Measurements from ENCODE around the gene WDR31.

Gene WDR31

DNA sequence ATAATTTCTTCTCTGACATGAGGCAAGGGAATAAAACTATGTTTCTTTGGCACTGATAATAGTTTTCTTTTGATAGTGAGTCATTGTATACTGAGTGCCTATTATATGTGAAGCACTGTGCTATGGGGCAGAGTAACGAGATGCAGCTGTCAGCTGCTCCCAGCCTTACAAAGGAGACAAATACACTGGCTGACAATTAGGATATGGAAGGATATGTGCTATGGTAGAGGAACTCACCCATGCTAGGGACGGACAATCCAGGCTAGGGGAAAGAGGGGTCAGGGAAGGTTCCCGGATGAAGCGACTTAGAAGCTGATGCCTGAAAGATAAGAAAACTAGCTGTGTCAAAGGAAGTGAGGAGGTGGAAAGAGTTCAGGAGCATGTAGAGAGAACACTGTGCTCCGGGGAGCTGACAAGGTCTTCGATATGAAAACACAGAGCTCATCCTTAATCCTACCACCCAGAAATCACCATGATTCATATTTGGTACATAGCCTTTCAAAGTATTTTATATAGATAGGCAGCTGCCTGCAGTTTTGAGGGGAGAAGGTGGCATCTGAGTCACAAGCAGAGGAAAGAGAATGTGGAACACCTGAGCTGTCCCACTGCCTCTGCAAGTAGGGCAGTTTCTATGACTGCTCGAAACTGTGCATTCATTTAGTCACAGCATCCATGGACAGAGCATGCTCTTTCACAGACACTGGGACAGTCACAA lies 21.4 kb upstream of the WDR31 start:
- no peak for TF ChIP-seq JUND (IDR thresholded peaks at IDR 0.05; ENCODE audit: low read depth)
- no peak for DNase-seq (ENCODE audit: low read depth in 1 of 2, low spot score in 1 of 2)
- in situ Hi-C loops (cut with HindIII; ENCODE audit: low pct_unique_long_range_greater_than_20kb, low sequenced_read_pairs): no loop called here

DNA sequence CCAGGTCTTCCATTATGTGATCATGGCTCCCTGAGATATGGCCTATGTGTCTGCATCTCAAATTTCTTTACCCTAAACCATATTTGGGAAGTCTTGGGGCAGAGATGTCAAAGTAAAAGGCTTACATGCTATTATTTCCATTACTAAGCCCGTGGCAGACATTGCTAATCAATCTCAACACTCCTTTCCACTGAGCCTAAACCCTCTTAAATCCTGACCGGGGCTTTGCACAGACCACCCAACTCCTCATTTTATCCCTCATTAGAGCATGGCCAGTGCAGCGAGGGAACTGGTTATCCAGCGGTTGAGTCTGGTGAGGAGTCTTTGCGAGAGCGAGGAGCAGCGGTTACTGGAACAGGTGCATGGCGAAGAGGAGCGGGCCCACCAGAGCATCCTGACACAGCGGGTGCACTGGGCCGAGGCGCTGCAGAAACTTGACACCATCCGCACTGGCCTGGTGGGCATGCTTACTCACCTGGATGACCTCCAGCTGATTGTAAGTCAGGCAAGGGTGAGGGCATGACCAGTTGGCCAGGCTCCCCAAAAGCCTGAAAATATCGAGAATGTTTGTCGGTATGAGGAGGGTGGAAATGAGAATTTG lies 20.3 kb upstream of the WDR31 start:
- no peak for DNase-seq (ENCODE audit: low read depth in 1 of 2, low spot score in 1 of 2)
- in situ Hi-C loops (cut with HindIII; ENCODE audit: low pct_unique_long_range_greater_than_20kb, low sequenced_read_pairs): no loop called here
- TF ChIP-seq JUND (IDR thresholded peaks at IDR 0.05; ENCODE audit: low read depth): no peak

DNA sequence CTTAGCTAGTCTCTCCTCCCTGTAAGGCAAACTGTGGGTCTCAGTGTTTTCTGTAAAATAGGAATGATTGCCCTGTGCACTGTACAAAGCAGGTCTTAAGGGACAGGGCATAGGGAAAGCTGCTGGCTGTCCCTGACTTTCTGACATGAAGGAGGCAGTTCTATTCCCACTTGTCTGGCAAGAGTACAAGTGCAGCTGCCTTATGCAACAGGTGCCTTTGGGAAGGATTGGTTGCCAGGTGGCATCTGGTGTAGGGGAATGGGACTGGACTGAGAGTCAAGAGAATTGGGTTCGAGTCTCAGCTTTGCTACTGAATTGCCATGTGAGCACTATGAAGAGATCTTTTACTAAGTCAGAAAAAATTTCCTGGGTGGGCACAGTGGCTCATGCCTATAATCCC lies 19.3 kb upstream of the WDR31 start:
- no peak for DNase-seq (ENCODE audit: low read depth in 1 of 2, low spot score in 1 of 2)
- in situ Hi-C loops (cut with HindIII; ENCODE audit: low pct_unique_long_range_greater_than_20kb, low sequenced_read_pairs): no loop called here

DNA sequence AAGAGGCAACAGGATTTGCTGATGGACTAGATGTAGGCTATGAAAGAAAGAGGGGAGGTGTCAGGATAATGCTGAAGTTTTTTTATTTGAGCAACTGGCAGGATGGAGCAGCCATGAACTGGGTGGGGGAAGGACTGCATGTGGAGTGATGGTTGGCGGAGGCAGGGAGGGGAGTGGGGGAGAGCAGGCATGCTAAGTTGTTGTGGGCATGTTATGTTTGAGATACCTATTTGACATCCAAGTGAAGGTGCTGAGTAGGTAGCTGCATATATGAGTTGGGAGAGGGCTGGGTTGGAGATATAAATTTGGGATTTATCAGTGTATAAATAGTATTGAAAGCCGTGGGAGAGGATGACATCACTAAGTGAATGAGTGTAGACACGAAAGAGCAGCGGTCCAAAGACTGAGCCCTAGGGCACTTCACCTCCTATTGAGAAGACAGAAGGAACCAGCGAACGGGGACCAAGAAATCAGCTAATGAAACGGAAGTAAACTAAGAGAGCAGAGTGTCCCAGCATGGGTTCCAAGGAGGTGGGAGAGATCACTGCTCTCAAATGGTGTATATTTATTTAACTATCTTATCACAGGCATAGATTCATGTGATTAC lies 16.7 kb upstream of the WDR31 start:
- in situ Hi-C loops (cut with HindIII; ENCODE audit: low pct_unique_long_range_greater_than_20kb, low sequenced_read_pairs): no loop called here
- no peak for TF ChIP-seq JUND (IDR thresholded peaks at IDR 0.05; ENCODE audit: low read depth)
- no peak for DNase-seq (ENCODE audit: low read depth in 1 of 2, low spot score in 1 of 2)

More for the DNA sequence above, 19.3 kb upstream of the WDR31 start:
- no peak for TF ChIP-seq JUND (IDR thresholded peaks at IDR 0.05; ENCODE audit: low read depth)

DNA sequence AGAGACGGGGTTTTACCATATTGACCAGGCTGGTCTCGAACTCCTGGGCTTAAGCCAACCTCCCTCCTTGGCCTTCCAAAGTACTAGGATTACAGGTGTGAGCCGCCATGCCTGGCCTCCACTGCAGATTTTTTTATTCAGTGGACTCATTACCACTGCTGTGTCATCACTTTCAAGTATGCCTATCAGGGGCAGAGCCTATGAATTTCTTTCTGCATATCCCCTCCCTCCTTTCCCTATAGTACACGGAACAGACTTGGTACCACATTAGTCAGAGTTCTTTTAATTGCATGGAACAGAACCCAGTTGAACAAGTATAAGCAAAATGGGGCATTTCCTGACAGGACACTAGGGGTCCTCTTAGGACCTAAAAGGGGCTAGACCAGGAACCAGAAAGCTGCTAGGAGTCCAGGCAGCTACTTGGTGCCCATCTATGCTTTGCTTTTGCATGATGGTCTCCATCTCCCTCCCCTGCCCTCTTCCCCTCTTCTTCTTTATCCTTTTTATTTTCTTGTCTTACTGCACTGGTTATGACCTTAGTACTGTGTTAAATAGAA lies 15.0 kb upstream of the WDR31 start:
- TF ChIP-seq JUND (IDR thresholded peaks at IDR 0.05; ENCODE audit: low read depth): no peak
- DNase-seq (ENCODE audit: low read depth in 1 of 2, low spot score in 1 of 2): peak in 1 of 2 experiments; percentile 41
- in situ Hi-C loops (cut with HindIII; ENCODE audit: low pct_unique_long_range_greater_than_20kb, low sequenced_read_pairs): no loop called here

DNA sequence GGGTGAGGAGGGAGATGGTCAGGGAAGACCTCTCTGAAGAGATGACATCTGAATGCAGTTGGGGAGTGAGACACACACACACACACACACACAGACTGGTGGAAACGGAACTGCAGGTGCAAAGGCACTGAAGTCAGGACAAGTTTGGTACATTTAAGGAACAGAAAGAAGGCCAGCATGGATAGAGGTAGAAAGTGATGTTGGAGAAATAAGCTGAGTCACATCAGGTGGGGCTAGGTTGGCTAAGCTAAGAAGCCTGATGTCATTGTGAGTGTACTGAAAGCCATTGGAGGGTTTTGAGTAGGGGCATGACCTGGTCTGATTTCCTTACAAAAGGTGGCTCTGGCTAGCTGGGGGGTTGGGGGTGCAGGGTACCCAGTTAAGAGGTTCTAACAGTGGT lies 12.3 kb upstream of the WDR31 start:
- in situ Hi-C loops (cut with HindIII; ENCODE audit: low pct_unique_long_range_greater_than_20kb, low sequenced_read_pairs): no loop called here
- DNase-seq (ENCODE audit: low read depth in 1 of 2, low spot score in 1 of 2): no peak
- TF ChIP-seq JUND (IDR thresholded peaks at IDR 0.05; ENCODE audit: low read depth): no peak

DNA sequence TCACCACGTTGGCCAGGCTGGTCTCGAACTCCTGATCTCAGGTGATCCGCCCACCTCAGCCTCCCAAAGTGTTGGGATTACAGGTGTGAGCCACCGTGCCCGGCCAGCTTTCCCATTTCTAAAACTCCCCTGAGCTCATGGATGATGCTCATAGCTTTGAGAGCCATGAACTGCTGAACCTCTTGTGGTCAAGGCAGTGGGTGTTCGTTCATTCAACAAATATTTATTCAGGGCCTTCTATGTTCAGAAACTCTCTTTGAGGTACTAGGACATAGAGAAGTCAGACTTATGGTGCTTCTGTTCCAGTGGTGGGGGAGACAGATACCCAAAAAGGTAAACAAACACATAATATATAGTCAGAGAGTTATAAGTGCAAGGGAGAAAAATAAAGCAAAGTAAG lies 11.9 kb upstream of the WDR31 start:
- in situ Hi-C loops (cut with HindIII; ENCODE audit: low pct_unique_long_range_greater_than_20kb, low sequenced_read_pairs): no loop called here
- DNase-seq (ENCODE audit: low read depth in 1 of 2, low spot score in 1 of 2): peak in 1 of 2 experiments; percentile 44
- no peak for TF ChIP-seq JUND (IDR thresholded peaks at IDR 0.05; ENCODE audit: low read depth)

DNA sequence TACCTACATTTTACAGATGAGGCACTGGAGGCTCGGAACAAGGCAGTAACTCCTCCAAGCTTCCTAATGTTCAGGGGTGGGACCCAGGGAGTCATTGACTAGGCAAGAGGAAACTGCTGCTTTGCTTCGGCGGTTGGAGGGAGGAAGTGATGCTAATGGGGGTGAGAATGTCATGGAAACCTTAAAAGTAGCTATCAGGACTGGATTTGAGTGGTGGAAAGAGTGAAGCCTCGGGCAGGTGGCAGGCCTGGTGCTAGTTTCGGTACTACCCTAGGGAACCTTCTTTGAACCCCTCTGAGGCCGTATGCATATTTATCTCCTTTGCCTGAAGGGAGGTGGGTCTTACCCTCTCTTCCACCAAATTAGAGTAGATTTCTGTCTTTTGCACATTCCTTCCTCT lies 10.9 kb upstream of the WDR31 start:
- in situ Hi-C loops (cut with HindIII; ENCODE audit: low pct_unique_long_range_greater_than_20kb, low sequenced_read_pairs): no loop called here
- DNase-seq (ENCODE audit: low read depth in 1 of 2, low spot score in 1 of 2): no peak
- TF ChIP-seq JUND (IDR thresholded peaks at IDR 0.05; ENCODE audit: low read depth): no peak

DNA sequence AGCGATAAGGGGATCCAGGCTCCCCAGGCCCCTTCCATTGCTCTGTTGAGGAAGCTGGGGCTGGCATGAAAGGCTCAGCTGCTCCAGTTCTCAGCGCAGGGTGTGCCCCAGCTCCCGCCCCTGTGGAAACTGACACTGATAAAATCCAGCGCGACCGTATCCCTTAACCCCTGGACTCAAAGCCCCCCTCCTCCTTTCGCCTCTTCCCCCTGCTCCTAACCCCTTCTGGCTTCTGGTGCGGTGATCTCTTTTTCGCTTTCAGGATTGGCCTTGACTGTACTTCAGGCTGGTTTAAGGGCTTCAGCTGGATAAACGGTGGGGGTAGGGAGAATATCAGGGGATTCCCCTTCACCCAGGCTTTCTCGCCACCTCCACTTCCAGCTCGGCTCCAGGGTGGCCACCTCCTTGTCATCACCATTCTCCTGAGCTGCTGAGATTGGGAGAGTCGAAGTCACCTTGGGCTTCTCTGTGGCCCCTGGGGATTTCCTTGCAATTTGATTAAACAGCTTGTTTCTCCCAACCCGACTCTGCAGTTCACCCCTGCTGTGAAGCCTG lies 10.1 kb upstream of the WDR31 start:
- in situ Hi-C loops (cut with HindIII; ENCODE audit: low pct_unique_long_range_greater_than_20kb, low sequenced_read_pairs): no loop called here
- no peak for DNase-seq (ENCODE audit: low read depth in 1 of 2, low spot score in 1 of 2)

DNA sequence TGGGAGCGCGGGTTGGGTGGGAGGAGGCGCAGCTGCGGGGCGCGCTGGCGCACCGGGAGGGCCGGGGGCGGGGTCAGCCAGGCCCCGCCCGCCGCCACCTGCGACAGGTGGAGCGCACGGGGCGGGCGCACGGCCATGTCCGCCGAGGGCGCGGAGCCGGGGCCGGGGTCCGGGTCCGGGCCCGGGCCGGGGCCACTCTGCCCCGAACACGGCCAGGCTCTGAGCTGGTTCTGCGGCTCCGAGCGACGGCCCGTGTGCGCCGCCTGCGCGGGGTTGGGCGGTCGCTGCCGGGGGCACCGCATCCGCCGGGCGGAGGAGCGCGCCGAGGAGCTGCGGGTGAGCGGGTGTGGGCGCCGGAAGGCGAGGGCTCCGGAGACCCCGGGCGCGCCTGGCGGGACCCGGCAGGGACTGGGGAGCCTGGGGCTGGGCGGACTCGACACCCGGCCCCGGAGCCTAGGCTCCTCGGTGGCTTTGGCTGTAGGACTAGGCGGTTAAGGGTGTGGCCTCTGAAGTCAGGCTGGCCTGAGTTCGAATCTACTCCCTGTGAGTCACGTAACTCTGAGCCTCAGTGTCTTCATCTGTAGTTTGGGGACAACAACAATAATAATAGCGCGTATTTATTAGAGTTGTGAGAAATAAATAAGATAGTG lies 9.5 kb upstream of the WDR31 start, which contains the start of gene BSPRY:
BSPRY (plus strand) TSS at position 97 of the 650 bp plus-strand sequence; CDS start at position 136, 39 bp downstream.
- peak; percentile 74 to 86 for DNase-seq (ENCODE audit: low read depth in 1 of 2, low spot score in 1 of 2)
- in situ Hi-C loops (cut with HindIII; ENCODE audit: low pct_unique_long_range_greater_than_20kb, low sequenced_read_pairs): no loop called here
- TF ChIP-seq JUND (IDR thresholded peaks at IDR 0.05; ENCODE audit: low read depth): no peak

More for the DNA sequence above, 10.1 kb upstream of the WDR31 start:
- no peak for TF ChIP-seq JUND (IDR thresholded peaks at IDR 0.05; ENCODE audit: low read depth)

DNA sequence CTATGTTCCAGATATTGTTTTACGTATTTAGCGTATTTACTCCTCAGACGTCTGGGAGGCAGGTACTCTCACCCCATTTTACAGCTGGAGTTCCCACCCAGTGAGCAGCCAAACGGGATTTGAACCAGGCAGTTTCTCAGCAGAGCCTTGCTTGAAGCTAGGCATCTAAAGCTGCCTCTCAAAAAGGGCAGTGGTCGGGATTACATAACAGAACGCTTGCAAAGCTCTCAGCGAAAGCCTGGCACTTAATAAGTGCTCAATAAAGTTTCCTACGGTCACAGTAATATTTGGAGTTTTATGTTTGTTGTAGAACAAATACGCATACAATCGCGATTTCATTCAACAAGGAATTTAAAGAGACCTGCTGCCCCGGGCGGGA lies 9.0 kb upstream of the WDR31 start:
- TF ChIP-seq JUND (IDR thresholded peaks at IDR 0.05; ENCODE audit: low read depth): no peak
- in situ Hi-C loops (cut with HindIII; ENCODE audit: low pct_unique_long_range_greater_than_20kb, low sequenced_read_pairs): no loop called here

DNA sequence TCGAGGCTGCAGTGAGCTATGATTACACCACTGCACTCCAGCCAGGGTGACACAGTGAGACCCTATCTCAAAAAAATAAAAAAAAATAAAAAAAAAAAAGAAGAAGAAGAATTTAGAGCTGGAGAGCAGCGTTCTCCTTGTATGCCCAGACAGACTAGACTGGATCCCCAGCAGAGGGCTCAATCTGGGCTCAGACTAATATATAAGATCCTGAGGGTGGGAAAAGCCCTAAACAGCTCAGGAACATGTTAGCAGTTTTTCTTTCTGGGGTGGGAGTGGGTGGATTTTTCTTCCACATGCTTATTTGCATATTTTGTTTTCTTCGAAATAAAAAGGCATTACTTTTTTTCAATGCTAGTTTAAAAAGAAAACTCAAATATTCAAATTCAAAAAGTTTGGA lies 8.4 kb upstream of the WDR31 start:
- DNase-seq (ENCODE audit: low read depth in 1 of 2, low spot score in 1 of 2): no peak
- in situ Hi-C loops (cut with HindIII; ENCODE audit: low pct_unique_long_range_greater_than_20kb, low sequenced_read_pairs): no loop called here
- no peak for TF ChIP-seq JUND (IDR thresholded peaks at IDR 0.05; ENCODE audit: low read depth)

More for the DNA sequence above, 9.0 kb upstream of the WDR31 start:
- no peak for DNase-seq (ENCODE audit: low read depth in 1 of 2, low spot score in 1 of 2)
